ENCODE results near the gene MCEMP1. TPM values are rescaled to one million over a fixed set of nuclear protein-coding genes. Genes with fewer than 3 reads are reported as not detected.
A peak's percentile ranks its signal among the peaks of the same experiment; 100 is the strongest.

Gene MCEMP1
- total and polyA plus RNA-seq, 2 of the 13 experiments (the other 11 are each of a cell fraction or from before 2014, with no cell fraction given), result not detected

DNA sequence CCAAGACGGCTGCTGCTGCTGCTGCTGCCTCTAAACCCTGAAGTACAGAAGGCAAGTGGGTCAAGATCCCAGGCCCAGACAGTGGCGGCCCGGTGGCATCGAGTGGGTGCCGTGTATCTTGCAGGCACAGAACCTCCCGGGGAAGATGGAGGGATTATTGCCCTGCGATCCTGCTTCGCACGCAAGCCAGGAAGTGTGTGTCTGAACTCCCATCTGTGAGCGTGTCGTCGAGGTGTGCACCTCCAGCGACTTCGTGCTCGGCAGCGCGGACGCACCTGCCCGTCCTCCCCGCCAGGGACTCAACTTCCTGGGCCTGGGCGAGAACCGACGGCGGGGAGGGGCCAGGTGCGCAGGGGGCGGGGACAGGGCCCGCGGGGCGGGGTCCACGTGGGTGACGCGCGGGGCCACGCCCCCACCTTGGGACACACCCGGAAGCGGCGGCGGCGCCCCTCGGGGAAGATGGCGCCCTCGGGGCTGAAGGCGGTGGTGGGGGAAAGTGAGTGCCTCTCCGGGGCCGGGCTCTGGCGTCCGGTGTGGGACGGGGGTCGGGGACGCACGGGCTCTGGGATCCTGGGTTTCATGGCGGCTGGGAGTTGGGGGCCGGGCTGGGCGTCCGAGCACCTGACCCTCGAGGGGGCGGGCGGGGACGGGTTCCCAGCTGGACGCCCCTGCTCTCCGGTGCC, 40.1 kb upstream of the MCEMP1 start, which contains the start of gene STXBP2 (continued):
- TF ChIP-seq ZNF281 (CRISPR knock-in tag; IDR thresholded peaks at IDR 0.05; ENCODE audit: borderline replicate concordance) (no peak), HDAC1 (CRISPR knock-in tag; IDR thresholded peaks at IDR 0.05) (peak; percentile 79), CCAR2 (optimal IDR thresholded peaks at IDR 0.05; ENCODE audit: low read depth, low read length) (no peak), BRD4 (CRISPR knock-in tag; IDR thresholded peaks at IDR 0.05) (peak; percentile 73; the same call in 1 of the 2 replicates), BORCS8-MEF2B (CRISPR knock-in tag; IDR thresholded peaks at IDR 0.05) (peak; percentile 72; the same call in 1 of the 2 replicates), FOXA3 (CRISPR knock-in tag; IDR thresholded peaks at IDR 0.05) (no peak), SMAD1 (CRISPR knock-in tag; IDR thresholded peaks at IDR 0.05; ENCODE audit: borderline replicate concordance, low read depth) (no peak), SMYD3 (CRISPR knock-in tag; IDR thresholded peaks at IDR 0.05) (no peak), ZNF768 (CRISPR knock-in tag; IDR thresholded peaks at IDR 0.05) (peak; percentile 54; the same call in 1 of the 2 replicates), ZNF121 (CRISPR knock-in tag; IDR thresholded peaks at IDR 0.05) (no peak), IKZF4 (CRISPR knock-in tag; IDR thresholded peaks at IDR 0.05; ENCODE audit: borderline replicate concordance, low read depth, not compliant biosample characterization) (peak; percentile 57), DPF2 (CRISPR knock-in tag; IDR thresholded peaks at IDR 0.05; ENCODE audit: borderline replicate concordance, low read depth) (peak; percentile 65), BRCA1 (CRISPR knock-in tag; IDR thresholded peaks at IDR 0.05) (peak; percentile 61; the same call in 1 of the 2 replicates)
- TF ChIP-seq, protein P1, sequence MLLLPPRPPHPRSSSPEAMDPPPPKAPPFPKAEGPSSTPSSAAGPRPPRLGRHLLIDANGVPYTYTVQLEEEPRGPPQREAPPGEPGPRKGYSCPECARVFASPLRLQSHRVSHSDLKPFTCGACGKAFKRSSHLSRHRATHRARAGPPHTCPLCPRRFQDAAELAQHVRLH (CRISPR knock-in tag; IDR thresholded peaks at IDR 0.05; ENCODE audit: borderline replicate concordance, low read depth), result no peak
- TF ChIP-seq, protein P2, sequence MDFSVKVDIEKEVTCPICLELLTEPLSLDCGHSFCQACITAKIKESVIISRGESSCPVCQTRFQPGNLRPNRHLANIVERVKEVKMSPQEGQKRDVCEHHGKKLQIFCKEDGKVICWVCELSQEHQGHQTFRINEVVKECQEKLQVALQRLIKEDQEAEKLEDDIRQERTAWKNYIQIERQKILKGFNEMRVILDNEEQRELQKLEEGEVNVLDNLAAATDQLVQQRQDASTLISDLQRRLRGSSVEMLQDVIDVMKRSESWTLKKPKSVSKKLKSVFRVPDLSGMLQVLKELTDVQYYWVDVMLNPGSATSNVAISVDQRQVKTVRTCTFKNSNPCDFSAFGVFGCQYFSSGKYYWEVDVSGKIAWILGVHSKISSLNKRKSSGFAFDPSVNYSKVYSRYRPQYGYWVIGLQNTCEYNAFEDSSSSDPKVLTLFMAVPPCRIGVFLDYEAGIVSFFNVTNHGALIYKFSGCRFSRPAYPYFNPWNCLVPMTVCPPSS (IDR thresholded peaks at IDR 0.05), result no peak
- TF ChIP-seq, protein P3, sequence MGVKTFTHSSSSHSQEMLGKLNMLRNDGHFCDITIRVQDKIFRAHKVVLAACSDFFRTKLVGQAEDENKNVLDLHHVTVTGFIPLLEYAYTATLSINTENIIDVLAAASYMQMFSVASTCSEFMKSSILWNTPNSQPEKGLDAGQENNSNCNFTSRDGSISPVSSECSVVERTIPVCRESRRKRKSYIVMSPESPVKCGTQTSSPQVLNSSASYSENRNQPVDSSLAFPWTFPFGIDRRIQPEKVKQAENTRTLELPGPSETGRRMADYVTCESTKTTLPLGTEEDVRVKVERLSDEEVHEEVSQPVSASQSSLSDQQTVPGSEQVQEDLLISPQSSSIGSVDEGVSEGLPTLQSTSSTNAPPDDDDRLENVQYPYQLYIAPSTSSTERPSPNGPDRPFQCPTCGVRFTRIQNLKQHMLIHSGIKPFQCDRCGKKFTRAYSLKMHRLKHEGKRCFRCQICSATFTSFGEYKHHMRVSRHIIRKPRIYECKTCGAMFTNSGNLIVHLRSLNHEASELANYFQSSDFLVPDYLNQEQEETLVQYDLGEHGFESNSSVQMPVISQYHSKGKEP (CRISPR knock-in tag; IDR thresholded peaks at IDR 0.05), result no peak
- TF ChIP-seq, protein P4, sequence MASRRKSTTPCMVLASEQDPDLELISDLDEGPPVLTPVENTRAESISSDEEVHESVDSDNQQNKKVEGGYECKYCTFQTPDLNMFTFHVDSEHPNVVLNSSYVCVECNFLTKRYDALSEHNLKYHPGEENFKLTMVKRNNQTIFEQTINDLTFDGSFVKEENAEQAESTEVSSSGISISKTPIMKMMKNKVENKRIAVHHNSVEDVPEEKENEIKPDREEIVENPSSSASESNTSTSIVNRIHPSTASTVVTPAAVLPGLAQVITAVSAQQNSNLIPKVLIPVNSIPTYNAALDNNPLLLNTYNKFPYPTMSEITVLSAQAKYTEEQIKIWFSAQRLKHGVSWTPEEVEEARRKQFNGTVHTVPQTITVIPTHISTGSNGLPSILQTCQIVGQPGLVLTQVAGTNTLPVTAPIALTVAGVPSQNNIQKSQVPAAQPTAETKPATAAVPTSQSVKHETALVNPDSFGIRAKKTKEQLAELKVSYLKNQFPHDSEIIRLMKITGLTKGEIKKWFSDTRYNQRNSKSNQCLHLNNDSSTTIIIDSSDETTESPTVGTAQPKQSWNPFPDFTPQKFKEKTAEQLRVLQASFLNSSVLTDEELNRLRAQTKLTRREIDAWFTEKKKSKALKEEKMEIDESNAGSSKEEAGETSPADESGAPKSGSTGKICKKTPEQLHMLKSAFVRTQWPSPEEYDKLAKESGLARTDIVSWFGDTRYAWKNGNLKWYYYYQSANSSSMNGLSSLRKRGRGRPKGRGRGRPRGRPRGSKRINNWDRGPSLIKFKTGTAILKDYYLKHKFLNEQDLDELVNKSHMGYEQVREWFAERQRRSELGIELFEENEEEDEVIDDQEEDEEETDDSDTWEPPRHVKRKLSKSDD (CRISPR knock-in tag; IDR thresholded peaks at IDR 0.05; ENCODE audit: low read depth), result no peak
- TF ChIP-seq, protein P5, sequence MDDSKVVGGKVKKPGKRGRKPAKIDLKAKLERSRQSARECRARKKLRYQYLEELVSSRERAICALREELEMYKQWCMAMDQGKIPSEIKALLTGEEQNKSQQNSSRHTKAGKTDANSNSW (CRISPR knock-in tag; IDR thresholded peaks at IDR 0.05; ENCODE audit: borderline replicate concordance), result no peak

All from HepG2 (cell line).